Transverse colon (tissue), 4 donors: ENCODE data around the gene CNGA2.

ENCODE experiments used
- CTCF ChIP-seq, 5 experiments: fragments of 200-600 bp in 3 of 5; fragments of 450-650 bp in 2 of 5; sonication (generic) in 3 of 5; IDR thresholded peaks; 1 replicate in 2 of 5; 2 replicates in 3 of 5; pipeline ENCODE4 v1.5.1; 2016 to 2017; ENCODE audit warnings: antibody characterized with exemption in 5 of 5, inconsistent platforms in 3 of 5, mild to moderate bottlenecking in 2 of 5, moderate library complexity in 1 of 5
- EP300 ChIP-seq: sonication (generic); formaldehyde crosslinking; IDR thresholded peaks from one replicate; pipeline ENCODE4 v1.6.1; 2017; ENCODE audit warnings: antibody characterized with exemption, low read depth
- POLR2A ChIP-seq: fragments of 450-650 bp; IDR thresholded peaks from one replicate; pipeline ENCODE4 v1.6.1; 2016; ENCODE audit warnings: antibody characterized with exemption, mild to moderate bottlenecking, moderate library complexity
- POLR2AphosphoS5 ChIP-seq, 3 donors: sonication (generic); formaldehyde crosslinking; IDR thresholded peaks; one replicate each; pipeline ENCODE4 v1.6.1; 2016; ENCODE audit warnings: antibody characterized with exemption in 3 of 3

DNA sequence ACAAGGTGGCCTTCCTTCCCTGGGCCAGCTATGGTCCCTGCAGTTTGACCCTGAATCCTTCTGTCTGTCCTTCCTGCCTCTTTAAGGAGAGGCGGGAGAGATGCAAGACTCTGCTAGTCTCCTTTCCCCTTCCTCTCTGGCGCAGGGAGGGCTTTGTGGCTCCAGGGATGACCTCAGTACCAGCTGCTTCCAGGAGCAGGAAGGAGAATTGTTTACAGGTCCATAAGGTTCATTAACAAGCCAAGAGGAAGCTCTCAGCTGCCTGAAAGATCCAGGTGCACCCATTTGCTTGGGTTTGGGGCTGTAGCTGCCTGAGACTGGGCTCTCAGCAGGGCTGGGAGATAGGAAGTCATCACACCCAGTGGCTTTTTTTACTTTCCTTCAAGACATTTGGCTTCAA, 22.8 kb upstream of the CNGA2 start:
- TF ChIP-seq POLR2A: no peak
- TF ChIP-seq CTCF (IDR thresholded peaks at IDR 0.05): no peak
- TF ChIP-seq POLR2AphosphoS5 (IDR thresholded peaks at IDR 0.05): no peak
- no peak for TF ChIP-seq EP300
